Right lobe of liver (tissue), 4 donors: ENCODE measurements around the gene ZC3HAV1.

Experiments used
- CTCF ChIP-seq, 4 donors: fragments of 200-600 bp in 3 of 4; fragments of 450-650 bp in 1 of 4; IDR thresholded peaks; one replicate each; pipeline versions ENCODE4 v1.5.1 to v1.8.0; 2016 to 2022; ENCODE audit warnings: antibody characterized with exemption in 4 of 4, mild to moderate bottlenecking in 2 of 4
- POLR2A ChIP-seq: fragments of 450-650 bp; IDR thresholded peaks from one replicate; pipeline ENCODE4 v1.6.1; 2017; ENCODE audit warnings: antibody characterized with exemption, mild to moderate bottlenecking
- donor health status: DM: no; HTN: no; CAD: no.
- donor health status: DM: no; HTN: no; CAD: no.
- donor health status: DM: no; HTN: yes; CAD: no.

- TF ChIP-seq CTCF (IDR thresholded peaks at IDR 0.05) (no peak), POLR2A (no peak)
Measured at GRCh38 chr7:139041378-139042085, 68.0 kb downstream of the ZC3HAV1 start.
